Hematopoietic multipotent progenitor cell treated with erythropoietin and hydrocortisone succinate and interleukin-3 and kit ligand, for 4 days (in vitro differentiated cells): ENCODE measurements around the gene OCA2.

Experiments used
- DNase-seq: peaks from one replicate; pipeline ENCODE4 v3.0.0-alpha.2; 2015

Gene OCA2

DNA sequence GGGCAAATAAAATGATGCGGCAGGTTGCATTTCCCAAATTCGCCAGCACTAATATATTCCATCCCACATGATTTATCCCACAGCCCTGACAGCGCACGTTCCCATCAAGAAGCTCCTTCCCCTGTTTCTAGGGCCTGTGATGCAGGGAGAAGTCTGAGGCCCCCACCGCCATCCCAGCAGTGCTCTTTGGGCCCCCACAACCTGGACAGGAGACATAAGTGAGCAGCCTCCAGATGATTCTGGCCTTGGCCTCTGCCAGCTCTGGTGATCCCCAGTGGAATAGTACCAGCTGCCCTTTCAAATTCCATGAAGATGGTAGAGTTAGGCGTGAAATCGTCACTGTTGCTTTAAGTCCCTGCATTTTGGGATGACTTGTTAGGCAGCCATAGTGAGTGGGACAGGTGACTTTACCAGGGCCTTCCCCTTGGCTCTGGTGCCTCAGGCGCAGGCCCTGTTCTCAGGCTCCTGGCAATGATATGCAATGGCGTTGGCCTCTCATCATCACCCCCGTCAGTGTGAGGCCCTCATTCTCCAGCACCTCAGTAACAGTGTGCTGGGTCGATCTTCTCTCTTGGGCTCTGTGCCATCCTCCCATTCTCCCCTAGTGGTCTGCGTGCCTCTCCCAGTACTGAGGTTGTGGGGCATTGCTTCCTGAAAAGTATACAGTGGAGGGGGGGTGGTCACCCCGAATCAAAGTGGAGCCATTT lies 263.7 kb downstream of the OCA2 start:
- no peak for DNase-seq

DNA sequence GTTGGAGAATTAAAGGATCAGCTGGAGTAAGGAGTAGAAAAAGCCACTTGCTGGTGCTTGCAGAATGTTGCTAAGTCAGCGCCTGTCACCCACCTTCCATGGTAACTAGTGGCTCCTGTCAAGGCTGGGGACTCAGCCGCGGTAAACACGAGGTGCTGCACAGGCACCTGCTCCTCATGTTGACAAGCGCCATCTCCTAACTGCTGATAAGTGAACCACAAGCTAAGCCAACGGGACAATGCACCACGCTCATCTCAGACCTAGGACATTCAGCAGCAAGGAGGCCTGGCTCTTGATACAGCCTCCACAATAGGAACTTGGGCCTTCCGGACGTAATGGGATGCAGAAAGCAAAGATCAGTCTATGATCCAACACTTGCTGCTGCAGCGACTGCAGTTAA lies 264.4 kb downstream of the OCA2 start:
- DNase-seq: no peak

DNA sequence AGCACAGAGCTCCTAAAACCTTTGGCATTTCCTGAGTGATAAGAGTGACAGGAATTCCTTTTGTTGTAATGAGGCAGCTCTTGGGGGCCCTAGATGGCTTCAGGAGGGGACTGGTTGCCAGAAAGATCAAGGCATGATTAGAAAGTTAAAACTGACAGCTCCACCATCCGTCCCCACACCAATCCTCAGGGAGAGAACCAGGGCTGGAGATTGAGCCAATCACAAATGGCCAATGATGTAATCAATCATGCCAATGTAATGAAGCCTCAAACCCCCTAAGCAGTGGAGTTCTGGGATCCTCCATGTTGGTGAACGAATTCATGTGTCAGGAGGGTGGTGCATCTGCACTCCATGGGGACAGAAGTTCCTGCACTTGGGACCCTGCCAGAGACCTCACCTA lies 265.1 kb downstream of the OCA2 start:
- no peak for DNase-seq

DNA sequence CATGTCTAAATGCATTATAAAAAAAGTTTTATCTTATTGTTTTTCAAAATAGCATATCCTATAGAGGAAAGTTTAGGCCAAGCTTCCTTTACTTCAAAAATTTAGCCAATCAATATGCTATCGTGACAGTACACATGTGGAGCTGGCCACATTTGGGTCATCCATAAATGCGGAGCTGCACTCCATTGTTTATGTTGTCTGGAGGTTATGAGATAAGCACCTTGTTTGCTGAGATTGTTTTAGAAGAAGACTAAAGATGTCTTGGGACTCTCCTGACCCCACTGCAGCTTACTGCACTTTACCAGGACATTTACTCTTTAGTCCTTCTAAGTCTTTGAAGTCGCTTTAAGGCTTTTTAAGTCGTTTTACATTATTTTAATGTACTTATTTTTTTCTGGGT lies 265.9 kb downstream of the OCA2 start:
- DNase-seq: no peak

DNA sequence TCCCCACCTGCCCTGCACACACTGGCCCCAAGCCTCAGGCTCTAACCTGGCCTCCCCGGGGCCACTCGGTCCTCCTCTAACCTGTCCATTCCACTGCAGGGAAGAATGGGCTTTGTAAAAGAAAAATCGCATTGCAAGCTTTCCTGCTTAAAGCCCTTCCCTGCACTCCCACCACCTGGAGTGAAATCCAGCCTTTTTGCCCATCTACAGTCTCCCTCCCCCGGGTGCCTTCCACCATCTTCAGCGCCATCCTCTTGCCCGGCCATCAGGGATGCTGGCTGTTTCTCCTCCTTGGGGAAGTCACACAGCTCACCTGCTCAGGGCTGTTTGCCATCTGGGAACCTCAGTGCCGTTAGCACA lies 266.9 kb downstream of the OCA2 start:
- DNase-seq: no peak

DNA sequence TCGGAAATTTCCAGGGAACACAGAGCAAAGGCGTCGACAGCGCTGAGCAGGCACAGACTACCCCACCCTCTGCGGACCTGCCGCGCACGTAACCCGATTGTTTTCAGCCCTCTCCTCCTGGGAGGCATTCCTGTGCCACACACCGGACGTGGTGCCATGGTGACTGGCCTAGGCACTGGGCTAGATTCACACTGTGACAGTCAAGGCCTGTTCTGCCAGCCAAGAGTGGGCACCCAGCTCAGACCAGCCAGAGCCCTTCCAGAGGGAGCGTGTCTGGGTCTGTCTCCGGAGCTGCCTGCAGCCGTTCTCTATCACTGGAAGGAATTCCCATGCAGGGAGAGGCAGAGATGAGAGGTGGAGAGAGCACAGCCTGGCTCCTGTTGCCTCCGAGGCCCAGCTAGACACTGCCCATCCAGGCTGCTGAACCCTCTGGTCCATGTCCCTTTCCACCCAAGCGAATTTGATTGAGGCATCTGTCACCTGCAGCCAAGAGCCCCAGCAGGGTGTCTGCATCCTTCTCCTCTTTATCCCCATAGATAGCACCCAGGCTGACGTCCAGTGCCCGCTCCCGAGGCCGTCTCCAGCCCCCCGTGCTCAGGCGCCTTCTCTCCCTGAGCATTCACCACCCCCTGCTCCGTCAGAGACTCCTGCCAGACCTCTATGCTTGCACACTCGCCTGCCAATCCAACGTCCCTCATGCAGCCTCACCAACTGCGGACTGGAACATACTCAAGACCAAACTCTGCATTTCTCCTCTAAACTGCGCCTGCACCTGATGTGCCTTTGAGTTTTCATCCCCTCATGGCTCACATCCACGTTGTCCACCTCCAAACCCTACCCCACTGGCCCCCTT lies 267.5 kb downstream of the OCA2 start:
- no peak for DNase-seq

DNA sequence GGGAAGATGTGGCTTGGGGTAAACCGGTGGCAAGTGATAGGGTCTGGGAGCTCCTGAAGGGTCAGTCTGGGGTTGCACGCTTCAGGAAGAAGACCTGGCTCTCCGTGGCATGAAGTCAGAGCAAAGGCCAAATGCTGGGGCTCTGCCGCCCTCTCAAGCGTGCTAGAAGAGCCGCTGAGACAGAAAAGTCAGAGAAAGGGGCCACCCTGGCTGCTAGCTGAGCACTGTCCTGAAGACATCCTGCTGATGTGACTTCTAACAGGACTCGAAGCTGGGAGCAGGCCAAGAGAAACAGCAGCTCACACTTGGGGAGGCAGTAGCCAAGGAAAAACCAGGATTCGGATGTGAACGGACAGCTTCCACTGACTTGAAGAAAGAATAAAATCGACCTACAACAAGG lies 270.4 kb downstream of the OCA2 start:
- DNase-seq: no peak

DNA sequence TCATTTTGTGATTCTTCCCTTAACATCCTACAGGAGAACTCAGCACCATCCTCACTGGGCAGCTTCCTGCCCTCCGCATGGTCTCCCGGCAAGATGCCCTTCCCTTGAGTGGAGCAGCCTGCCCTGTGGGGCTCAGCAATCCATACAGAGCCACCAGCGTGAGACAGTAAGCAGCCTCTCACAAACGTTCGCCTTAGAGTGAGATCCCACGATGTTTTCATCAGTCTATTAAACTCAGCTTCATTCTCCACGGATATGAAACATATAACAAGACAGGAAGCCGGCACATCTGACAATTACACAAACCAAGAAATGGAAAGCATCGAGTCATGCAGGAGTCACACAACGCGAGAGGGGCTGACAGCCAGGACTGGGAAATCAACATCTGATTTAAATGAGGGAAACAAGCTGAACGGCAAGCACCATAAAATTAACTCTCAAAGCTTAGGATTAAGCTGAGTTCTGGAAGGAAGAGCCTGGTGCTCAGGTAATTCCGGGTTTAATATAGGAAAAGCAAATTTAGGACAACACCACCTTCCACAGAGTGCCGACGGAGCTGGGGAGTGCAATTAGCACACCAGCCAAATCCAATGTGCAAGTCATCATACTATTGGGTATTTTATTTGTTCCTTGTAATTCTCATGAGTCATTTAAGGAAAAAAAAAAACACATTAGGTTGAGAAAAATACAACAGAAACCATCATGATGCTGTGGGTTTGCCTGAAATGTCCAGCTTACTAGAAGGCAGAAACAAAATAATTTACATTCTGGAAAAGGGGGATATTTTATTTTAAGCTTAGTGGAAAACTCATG lies 272.0 kb downstream of the OCA2 start:
- DNase-seq: no peak

DNA sequence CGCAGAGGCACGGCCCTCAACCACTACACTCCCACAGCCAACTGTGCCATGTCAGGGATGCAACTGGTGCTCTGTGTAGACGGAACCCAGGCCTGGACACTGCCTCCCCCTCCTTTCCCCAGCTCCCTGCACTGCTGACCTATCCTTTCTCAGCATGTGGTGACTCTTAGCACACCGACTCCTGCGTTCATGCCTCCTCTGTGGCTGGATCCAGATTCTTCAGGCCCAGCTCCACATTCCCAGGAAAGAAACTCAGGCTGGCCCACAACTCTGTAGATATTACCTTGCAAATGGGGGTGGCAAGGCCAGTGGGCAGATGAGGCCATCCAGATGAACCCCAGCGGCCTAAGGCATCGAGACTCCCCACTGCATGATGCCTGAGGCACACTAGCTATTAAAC lies 272.7 kb downstream of the OCA2 start:
- no peak for DNase-seq

DNA sequence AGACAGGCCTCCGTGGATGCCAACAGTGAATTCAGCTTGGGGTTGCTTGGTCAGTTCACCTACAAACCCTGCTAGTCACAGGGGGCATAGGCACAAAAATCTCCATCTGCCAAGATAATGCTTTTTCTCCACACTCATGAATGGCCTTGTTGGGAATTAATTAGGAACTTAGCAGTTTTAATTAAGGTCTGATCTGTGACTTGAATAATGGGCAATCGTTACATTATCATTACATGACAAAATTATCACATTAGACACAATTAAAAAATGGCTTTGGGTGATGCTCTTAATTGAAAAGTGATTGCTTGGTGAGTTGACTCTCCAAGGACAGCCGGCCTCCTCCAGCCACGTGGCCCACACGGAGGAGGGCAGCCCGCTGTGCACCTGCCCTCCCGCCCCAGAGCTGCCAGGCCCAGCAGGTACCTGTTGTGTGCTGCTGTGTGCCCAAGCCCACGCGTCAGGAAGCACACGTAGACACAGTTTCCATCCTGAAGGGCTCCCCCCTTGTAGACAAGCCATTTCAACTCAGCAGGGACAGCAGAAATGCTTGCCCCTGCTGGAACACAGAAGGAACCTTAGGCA lies 274.2 kb downstream of the OCA2 start:
- no peak for DNase-seq

DNA sequence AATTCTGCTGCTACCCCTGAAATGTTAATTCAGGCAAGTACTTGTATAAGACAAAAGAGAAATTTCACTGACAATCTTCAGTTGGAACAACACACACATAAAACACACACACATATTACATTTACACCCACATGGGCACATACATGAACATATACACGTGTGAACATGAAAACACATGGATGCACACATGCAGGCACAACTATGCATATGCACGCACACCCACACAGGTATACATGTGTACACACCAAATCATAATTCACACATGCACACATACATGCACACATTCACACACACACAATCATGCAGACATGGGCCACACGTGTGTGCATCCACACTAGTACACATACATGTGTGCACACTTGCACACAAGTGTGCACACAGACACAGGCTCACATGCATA lies 277.8 kb downstream of the OCA2 start:
- no peak for DNase-seq

DNA sequence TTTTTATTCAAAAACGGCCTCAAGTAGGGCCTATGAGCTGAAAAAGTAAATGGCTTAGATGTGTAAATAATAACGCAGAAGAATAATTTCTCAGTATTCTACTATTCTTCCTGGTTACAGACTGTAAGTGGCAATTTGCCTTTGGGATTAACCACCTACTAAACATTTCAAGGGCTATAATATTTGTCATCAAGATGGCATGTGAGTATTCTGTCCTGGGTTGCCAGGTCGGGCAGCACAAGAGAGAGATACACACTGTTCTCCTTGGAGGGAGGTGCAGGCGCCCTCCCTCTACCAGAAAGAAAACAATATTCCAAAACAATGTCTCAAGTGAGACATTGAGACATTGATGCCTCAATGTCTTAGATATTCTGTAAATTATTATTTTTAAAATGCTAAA lies 278.4 kb downstream of the OCA2 start:
- no peak for DNase-seq

DNA sequence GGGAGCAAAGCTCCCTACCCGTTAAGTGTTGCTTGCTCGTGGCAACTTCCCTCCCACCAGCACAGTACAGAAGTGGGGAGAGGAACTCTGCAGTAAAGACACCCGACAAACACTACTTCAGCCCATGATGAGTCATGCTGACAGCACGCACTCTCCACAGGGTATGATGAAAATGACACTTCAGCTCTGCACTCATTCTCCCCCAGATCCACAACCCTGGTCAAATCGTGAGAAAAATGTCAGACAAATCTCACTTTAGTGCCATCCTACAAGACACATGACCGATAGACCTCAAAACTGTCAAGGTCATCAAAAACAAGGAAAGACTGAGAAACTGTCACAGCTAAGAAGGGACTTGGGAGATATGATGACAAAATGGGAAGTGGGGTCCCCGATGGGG lies 278.9 kb downstream of the OCA2 start:
- peak; percentile 5 for DNase-seq

DNA sequence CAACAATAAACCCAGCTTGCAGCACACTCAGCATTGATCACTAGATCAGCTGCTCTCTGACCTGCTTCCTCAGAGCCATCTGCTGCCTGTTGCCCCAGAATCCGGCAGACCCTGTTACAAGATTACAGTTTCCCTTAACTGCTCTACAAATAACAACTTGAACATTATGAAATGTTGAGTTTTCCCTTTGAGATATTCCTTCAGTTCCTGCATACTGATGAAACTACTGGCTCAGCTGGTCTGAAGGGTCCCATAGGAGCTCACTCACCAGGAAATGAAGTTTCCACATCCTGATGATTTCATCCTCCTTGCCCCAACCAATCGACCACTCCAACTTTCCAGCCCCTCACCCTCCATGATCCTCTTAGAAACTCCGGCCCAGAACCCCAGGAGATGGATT lies 281.9 kb downstream of the OCA2 start:
- no peak for DNase-seq

DNA sequence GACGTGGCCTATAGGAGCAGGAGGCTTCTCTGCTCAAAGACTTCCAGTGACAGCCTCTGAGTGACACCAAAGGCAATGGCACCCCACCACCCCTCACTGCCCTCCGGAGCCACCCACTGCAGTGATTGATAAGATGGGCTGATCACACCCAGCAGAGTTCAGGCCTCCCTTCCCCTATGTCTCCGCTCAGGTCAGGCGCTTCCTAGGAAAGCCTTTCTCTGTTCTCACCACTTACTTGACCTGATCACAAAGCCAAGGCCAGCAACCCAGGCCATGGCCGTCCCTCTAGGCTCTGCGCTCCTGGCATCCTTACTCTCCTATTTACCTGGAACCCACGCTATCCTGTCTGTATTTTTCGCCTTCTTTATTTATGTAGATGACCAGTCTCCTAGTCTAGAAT lies 282.3 kb downstream of the OCA2 start:
- no peak for DNase-seq

DNA sequence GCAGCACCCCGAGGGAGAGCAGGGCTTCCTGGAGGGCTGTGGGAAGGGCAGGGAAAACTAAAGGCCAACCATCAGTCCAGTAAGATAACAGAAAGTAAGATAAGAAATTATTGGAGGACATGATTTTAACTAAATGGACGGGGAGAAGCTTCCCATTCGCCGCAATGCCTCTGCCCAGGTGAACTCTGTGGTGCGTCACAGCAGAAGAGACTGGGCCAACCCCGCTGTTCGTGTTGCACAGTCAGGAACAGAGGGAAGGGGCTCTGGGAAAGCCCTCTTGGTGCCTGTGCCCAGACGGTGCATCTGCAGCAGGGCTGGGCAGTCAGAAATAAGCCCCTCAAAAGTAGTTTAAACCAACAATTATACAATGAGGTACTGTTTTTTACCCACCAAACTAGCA lies 284.1 kb downstream of the OCA2 start:
- no peak for DNase-seq

DNA sequence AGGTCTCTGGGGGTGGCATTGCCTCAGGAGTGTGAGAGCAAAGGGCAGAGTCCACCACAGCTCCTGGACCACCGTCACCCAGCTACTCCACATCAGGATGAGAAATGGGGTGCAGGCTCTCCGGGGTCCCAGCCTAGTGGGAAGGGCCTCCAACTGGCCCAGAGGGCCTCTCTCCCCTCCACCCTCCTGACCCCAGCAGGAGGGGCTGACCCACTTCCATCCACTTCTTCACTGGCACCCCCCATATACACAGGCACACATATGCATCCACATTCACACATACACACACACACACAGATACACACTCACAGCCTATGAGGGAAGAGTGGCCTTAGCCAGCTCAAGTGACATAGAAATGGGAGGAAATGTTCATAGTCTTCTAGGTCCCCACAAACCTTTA lies 286.0 kb downstream of the OCA2 start:
- DNase-seq: no peak

DNA sequence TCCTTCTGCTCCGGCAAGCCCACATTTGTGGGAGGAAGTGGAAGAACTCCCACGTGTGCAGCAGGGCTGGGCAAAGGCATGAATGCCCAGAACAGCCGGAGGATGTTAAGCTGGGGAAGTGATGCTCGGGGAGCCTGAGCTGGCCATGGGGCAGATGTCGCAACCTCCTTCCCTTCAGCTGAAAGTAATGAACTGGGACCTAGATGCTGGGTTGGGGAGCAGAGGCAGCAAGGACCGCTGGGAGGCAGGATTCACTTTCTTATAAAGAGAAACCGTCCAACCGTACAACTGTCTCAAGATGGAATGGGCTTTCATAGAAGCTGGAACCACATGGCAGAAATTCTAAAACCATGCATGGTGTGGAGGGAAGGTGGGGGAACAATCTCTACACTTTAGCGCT lies 290.9 kb downstream of the OCA2 start:
- DNase-seq: no peak

DNA sequence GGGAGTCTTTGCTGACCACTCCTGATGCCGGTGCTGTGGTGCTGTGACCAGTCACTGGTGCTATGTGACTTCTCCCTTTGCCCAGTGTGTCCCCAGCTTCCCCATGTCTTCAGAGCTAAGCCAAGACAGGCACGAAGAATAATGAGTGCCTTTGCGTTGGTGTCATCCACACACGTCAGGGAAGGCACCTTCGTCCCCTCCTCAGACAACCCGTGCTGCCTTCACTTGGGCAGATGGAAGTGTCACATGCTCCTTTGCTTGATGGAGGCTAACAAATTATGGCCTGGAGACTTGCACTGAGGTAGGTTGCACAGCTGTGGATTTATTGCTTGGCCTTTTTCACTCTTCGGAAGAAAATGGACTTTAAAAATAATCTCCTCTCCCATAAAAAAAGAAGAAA lies 291.8 kb downstream of the OCA2 start:
- no peak for DNase-seq

DNA sequence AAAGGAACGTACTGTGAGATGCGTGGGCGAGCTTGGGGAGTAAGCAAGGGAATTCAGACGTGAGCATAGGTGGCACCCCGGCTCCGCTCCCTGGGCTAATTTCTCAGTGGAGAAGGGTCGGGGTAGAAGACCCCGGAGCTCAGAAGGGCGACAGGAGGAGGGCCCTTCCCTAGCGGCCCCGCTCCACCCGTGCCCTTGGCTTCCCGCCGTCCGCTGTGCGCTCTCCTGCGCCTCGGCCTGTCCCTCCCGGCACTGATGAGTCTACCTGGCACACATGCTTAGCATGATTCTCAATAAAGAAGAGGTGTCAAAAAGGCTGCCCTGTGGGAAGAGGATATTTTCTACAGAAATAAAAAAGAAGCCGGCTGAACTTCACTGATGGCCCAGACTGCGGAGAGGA lies 292.7 kb downstream of the OCA2 start:
- no peak for DNase-seq

DNA sequence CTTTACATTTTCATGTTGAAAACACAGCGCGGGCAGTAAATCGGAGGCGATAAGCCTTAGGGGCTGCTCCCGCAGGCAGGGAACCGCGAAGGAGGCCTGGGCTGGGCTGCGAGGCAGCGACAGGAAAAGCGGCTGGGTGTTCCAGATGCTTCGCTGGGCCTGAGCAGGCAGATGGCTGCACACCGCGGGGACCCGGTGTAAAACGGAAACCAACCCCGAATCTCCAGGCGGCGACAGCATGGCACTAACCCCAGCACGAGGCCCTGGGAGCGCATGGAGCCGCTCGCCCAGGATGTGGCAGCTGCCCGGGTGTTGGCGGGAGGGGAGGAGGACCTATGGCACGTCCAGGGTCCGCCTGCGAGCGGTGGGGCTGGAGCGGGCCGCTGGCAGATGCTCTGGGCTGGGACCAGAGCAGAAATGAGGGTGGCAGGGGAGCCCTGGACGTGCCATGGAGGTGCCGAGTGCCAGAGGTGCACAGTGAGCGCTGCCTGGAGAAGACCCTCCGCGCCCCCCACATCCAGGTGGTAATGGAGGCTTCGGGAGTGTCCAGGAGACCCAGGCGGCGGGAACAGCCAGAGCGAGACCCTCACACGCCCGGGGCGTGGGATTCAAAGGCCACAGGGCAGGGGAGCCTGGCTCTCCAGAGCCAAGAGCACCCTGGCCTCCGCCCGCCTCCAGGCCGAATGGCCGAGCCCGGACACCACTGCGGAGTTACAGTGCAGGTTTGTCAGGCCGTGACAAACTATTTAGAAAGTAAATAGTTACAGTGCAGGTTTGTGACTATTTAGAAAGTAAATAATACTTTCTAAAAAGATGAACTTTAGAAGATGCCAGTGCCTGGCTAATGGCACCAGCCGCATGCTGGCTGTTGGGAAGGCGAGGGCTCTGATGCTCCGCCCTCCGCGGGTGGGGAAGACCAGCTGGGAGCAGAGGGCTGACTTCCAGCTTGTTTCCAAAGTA lies 293.6 kb downstream of the OCA2 start:
- DNase-seq: no peak

DNA sequence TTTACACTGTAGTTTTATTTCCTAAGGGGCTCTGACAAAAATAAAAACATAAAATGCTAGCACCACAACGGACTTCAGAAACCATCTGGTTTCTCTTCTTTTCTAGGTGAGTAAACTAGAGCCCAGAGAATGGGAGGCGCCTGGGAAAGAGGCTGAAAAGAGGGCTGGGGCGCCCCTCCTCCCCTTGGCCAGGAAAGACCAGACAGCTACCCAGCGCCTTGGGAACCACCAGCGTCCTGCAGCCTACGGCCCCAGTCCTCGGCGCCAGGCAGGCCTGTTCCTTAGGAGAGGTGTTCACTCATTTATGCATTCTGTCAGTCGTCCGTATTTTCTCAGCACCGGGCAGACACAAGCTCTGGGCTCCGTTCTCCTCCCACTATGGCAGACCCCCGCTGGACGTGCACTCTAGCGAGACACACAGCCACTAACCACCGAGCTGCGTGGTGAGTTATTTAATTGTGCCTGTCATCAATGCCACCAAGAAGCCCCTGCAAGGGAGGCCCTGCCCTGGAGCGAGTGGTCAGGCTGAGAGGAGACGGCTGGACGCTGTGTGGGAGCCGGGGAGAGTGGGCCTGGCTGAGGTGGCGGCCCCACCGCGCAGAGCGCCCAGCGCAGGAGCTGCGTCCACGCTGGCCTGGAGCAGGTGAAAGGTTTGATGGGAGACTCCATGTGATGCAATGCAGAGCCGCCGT lies 294.4 kb downstream of the OCA2 start:
- no peak for DNase-seq
